KBM-7 (cell line): ENCODE measurements around the gene RPS23.

Experiments
- DNase-seq: peaks from one replicate; pipeline ENCODE4 v3.0.0-alpha.2; 2015
- in situ Hi-C: fragments of 300-500 bp; cut with MboI; formaldehyde crosslinking; loops from 2 replicates; pipeline ENCODE4 v1.14.3; 2020; ENCODE audit warnings: low sequenced_read_pairs, low pct_unique_long_range_greater_than_20kb, mixed read lengths

Gene RPS23

GRCh38 chr5:82257729-82258128, 20.4 kb downstream of the RPS23 start:
- in situ Hi-C loops = no loop called here
- DNase-seq = no peak

- no peak for DNase-seq
- in situ Hi-C loops = no loop called here
Observed at GRCh38 chr5:82257247-82257646, 20.9 kb downstream of the RPS23 start.

- DNase-seq = no peak
- in situ Hi-C loops = no loop called here
Observed at GRCh38 chr5:82255844-82256243, 22.3 kb downstream of the RPS23 start.

- DNase-seq = no peak
- in situ Hi-C loops = no loop called here
Observed at GRCh38 chr5:82252744-82253143, 25.4 kb downstream of the RPS23 start.

- DNase-seq = peak; percentile 12
- in situ Hi-C loops = no loop called here
Observed at GRCh38 chr5:82246960-82247574, 31.1 kb downstream of the RPS23 start.

- in situ Hi-C loops = no loop called here
- DNase-seq = no peak
Observed at GRCh38 chr5:82244854-82245635, 33.1 kb downstream of the RPS23 start.

GRCh38 chr5:82244151-82244550, 34.0 kb downstream of the RPS23 start:
- in situ Hi-C loops = no loop called here
- DNase-seq = no peak

- in situ Hi-C loops = no loop called here
- no peak for DNase-seq
Observed at GRCh38 chr5:82234885-82235284, 43.3 kb downstream of the RPS23 start.

GRCh38 chr5:82225525-82226172, 52.5 kb downstream of the RPS23 start:
- in situ Hi-C loops = no loop called here
- peak; percentile 80 for DNase-seq
